ENCODE measurements around the gene LY6G6D. TPM values are rescaled to one million over a fixed set of nuclear protein-coding genes. Genes with fewer than 3 reads are reported as not detected.
A peak's percentile ranks its signal among the peaks of the same experiment; 100 is the strongest.

LY6G6D gene
- total and polyA plus RNA-seq, 2 of the 13 experiments (the other 11 are each of a cell fraction or from before 2014, with no cell fraction given) = not detected

GRCh38 chr6:31702819-31703716, 12.1 kb upstream of the LY6G6D start, which contains the start of gene ABHD16A (continued):
- TF ChIP-seq ZC3H13 (CRISPR knock-in tag; IDR thresholded peaks at IDR 0.05) (peak; percentile 84; the same call in 1 of the 2 replicates), TERF1 (CRISPR knock-in tag; IDR thresholded peaks at IDR 0.05) (no peak), ZNF224 (CRISPR knock-in tag; IDR thresholded peaks at IDR 0.05) (no peak), KLF13 (CRISPR knock-in tag; IDR thresholded peaks at IDR 0.05) (no peak), GLMP (CRISPR knock-in tag; IDR thresholded peaks at IDR 0.05; ENCODE audit: borderline replicate concordance) (no peak), ZNF547 (CRISPR knock-in tag; IDR thresholded peaks at IDR 0.05) (peak; percentile 66; the same call in 1 of the 2 replicates), U2AF1 (optimal IDR thresholded peaks at IDR 0.05; ENCODE audit: low read depth, low read length) (no peak), ZNF746 (CRISPR knock-in tag; IDR thresholded peaks at IDR 0.05) (peak; percentile 60; the same call in 1 of the 2 replicates), MTA1 (CRISPR knock-in tag; IDR thresholded peaks at IDR 0.05; ENCODE audit: borderline replicate concordance) (peak; percentile 67; the same call in 1 of the 2 replicates), ELF4 (CRISPR knock-in tag; IDR thresholded peaks at IDR 0.05; ENCODE audit: borderline replicate concordance) (peak; percentile 79; the same call in 1 of the 2 replicates), FLYWCH1 (CRISPR knock-in tag; IDR thresholded peaks at IDR 0.05) (no peak), GABPA (IDR thresholded peaks at IDR 0.05; ENCODE audit: low read depth, low read length) (no peak), GABPA (CRISPR knock-in tag; IDR thresholded peaks at IDR 0.05; ENCODE audit: low read depth) (peak; percentile 85), NR1H2 (CRISPR knock-in tag; IDR thresholded peaks at IDR 0.05; ENCODE audit: borderline replicate concordance, low read depth) (no peak), ZSCAN30 (CRISPR knock-in tag; IDR thresholded peaks at IDR 0.05) (peak; percentile 91), ZNF605 (CRISPR knock-in tag; IDR thresholded peaks at IDR 0.05) (peak; percentile 95), ZNF24 (IDR thresholded peaks at IDR 0.05) (0 out of 2 replicates have a peak, but pooled peaks have one; percentile 13), ZNF550 (CRISPR knock-in tag; IDR thresholded peaks at IDR 0.05; ENCODE audit: borderline replicate concordance) (no peak), RXRB (CRISPR knock-in tag; IDR thresholded peaks at IDR 0.05; ENCODE audit: borderline replicate concordance) (peak; percentile 70), ZFX (CRISPR knock-in tag; IDR thresholded peaks at IDR 0.05; ENCODE audit: low read depth) (peak; percentile 94), MIXL1 (CRISPR knock-in tag; IDR thresholded peaks at IDR 0.05) (peak; percentile 66), ZNF326 (CRISPR knock-in tag; IDR thresholded peaks at IDR 0.05; ENCODE audit: borderline replicate concordance) (no peak)
- TF ChIP-seq, protein P1, sequence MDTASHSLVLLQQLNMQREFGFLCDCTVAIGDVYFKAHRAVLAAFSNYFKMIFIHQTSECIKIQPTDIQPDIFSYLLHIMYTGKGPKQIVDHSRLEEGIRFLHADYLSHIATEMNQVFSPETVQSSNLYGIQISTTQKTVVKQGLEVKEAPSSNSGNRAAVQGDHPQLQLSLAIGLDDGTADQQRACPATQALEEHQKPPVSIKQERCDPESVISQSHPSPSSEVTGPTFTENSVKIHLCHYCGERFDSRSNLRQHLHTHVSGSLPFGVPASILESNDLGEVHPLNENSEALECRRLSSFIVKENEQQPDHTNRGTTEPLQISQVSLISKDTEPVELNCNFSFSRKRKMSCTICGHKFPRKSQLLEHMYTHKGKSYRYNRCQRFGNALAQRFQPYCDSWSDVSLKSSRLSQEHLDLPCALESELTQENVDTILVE (CRISPR knock-in tag; IDR thresholded peaks at IDR 0.05) = peak; percentile 96
- TF ChIP-seq, protein P2, sequence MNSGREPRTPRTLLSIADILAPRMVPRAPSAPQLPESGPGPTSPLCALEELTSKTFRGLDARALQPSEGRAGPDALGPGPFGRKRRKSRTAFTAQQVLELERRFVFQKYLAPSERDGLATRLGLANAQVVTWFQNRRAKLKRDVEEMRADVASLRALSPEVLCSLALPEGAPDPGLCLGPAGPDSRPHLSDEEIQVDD (CRISPR knock-in tag; IDR thresholded peaks at IDR 0.05; ENCODE audit: borderline replicate concordance) = no peak
- TF ChIP-seq, protein P3, sequence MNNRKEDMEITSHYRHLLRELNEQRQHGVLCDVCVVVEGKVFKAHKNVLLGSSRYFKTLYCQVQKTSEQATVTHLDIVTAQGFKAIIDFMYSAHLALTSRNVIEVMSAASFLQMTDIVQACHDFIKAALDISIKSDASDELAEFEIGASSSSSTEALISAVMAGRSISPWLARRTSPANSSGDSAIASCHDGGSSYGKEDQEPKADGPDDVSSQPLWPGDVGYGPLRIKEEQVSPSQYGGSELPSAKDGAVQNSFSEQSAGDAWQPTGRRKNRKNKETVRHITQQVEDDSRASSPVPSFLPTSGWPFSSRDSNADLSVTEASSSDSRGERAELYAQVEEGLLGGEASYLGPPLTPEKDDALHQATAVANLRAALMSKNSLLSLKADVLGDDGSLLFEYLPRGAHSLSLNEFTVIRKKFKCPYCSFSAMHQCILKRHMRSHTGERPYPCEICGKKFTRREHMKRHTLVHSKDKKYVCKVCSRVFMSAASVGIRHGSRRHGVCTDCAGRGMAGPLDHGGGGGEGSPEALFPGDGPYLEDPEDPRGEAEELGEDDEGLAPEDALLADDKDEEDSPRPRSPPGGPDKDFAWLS (CRISPR knock-in tag; IDR thresholded peaks at IDR 0.05; ENCODE audit: borderline replicate concordance) = no peak

Measured in HepG2 (cell line).